Jurkat, Clone E6-1 (cell line): Measurements from ENCODE around the gene TFCP2.

Experiments used
- DNase-seq: peaks from one replicate; pipeline ENCODE4 v3.0.0-alpha.2; 2011; ENCODE audit warnings: low read depth, low spot score
- H3K4me3 ChIP-seq: 2 replicates; pipeline ENCODE4 v1.5.1; 2011; ENCODE audit warnings: mild to moderate bottlenecking, low read length, control low read depth, moderate library complexity

The TFCP2 gene

DNA sequence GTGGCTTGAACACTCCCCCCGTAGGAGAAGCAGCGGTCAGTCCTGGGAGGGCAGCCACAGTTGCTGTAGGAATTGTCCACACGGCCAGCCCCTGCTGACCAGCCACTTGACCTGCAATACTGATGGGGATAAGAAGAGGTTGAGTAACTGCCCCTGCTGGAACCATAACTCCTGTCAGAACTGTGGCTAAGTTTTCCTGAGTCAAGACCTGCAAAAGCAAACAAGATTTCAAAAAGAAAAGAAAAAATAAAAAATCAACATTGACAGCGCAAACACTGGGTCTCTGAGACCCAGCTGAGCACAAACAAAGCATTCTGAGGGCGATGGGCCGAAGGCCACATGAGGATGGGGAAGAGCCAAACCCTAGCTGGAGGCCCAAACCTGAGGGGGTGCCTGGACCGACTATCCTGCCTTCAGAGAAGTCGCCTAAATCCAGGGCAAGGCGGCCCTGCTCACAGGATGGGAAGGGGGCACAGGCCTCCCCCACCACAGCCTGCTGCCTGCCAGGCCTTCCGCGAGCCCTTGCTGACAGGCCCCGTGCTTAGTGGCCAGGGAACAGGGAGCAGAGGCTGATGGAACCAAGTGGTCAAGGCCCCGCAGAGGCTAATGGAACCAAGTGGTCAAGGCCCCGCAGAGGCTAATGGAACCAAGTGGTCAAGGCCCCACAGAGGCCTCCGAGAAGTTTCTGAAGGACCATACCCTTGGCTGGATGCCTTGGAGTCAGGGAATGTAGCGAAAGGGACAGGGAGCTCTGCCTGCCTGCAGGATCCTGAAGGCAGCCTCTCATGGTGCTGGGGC lies 25.8 kb upstream of the TFCP2 start:
- H3K4me3 ChIP-seq, result no peak overlapping the region
- no peak for DNase-seq

DNA sequence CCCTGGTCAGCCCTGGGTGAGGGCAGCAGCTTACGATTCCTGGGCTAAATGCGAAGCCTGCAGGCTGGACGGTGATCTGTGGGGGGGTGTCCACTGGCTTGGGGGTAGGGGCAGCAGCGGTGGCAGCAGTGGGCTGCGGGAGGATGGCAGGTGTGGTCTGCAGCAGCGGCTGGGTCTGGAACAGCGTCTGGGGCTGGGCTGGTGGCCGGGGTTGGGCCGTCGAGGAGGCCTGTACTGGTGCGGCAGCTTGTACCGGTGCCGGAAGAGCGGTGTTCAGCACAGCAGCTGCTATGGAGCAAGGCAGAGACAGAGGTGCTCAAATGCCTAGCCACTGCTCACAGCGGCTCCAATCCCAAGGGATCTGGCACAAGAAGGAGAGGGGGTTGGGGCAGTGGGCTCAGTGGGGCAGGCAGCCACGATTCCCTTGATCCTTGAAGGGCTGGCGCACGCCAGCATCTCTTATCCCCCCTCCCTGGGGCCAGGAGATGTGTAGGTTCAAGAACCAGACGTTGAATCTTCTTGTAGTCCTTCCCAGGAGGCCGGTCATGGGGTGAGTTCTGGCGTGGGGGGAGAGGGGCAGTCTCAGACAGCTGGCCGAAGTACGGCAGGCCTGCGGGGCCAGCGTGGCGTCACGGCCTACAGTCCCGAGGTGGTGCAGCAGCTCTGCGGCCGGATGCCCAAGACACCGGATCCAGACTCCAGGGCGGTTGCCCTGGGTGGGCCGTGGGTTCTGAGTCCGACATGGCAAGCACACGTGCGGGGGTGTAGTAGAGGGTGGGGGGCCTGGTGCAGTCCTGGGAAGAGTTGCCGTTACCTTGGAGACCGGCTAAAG lies 25.0 kb upstream of the TFCP2 start:
- no peak for DNase-seq

DNA sequence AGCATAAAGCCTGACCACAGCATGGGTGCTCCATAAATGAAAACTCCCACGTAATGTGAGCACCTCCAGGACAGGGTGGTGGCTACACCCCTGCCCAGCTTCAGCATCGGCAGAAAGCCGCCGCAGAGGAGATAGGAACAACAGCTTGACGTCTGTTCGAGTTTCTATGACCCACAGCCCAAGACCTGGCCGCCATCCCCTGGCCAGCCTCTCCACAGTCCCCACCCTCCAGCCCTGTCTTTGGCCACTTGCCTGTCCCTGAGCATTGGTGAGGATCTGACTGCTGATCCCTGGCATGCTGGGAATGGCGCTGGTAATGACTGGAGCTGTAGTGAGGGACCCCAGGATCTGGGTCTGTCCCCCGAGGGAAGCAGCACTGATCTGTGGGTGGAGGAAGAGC lies 23.6 kb upstream of the TFCP2 start:
- no peak overlapping the region for H3K4me3 ChIP-seq
- DNase-seq, result no peak

More for the DNA sequence above, 25.0 kb upstream of the TFCP2 start:
- H3K4me3 ChIP-seq, result no peak overlapping the region

GRCh38 chr12:51195841-51196240 lies 22.9 kb upstream of the TFCP2 start:
- no peak for DNase-seq
- no peak overlapping the region for H3K4me3 ChIP-seq

GRCh38 chr12:51192284-51192671 lies 19.3 kb upstream of the TFCP2 start:
- no peak overlapping the region for H3K4me3 ChIP-seq
- DNase-seq, result no peak

GRCh38 chr12:51191516-51192283 lies 18.8 kb upstream of the TFCP2 start:
- DNase-seq, result no peak
- no peak overlapping the region for H3K4me3 ChIP-seq

- no peak overlapping the region for H3K4me3 ChIP-seq
- no peak for DNase-seq
These were observed 17.9 kb upstream of the TFCP2 start for GRCh38 chr12:51190820-51191219.

GRCh38 chr12:51189790-51190355 lies 16.9 kb upstream of the TFCP2 start:
- no peak for DNase-seq
- no peak overlapping the region for H3K4me3 ChIP-seq

GRCh38 chr12:51188359-51189051 lies 15.6 kb upstream of the TFCP2 start:
- H3K4me3 ChIP-seq, result no peak overlapping the region
- no peak for DNase-seq

DNA sequence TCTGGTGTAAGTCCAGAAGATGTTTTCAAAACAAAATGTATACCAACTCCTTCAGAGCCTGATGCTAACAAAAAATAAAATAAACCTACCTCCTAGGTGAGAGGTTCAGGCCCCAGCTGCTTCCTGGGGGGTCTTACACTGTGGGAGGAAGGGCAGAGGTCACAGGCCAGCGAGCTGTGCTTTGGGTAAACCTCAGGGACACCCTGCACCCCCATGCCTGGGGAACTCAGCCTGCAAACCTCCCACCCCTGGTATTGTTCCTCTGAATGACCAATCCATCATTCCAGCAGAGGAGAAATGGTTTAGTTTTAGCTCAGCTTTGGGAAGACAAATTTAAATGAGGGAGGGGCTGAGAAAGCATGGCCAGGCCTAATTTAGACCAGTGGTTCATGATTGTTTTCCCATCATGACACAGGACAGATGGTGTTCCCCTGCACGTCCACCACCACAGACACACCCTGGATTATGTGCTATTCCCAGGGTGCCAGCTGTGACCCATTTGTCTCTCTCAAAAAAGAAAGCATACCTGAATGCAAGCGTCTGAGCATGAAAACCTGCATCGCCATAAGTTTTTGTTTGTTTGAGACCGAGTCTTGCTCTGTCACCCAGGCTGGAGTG lies 14.5 kb upstream of the TFCP2 start:
- no peak for DNase-seq
- H3K4me3 ChIP-seq, result no peak overlapping the region

- no peak for DNase-seq
- H3K4me3 ChIP-seq, result no peak overlapping the region
These were observed 13.6 kb upstream of the TFCP2 start for GRCh38 chr12:51186465-51187085.

DNA sequence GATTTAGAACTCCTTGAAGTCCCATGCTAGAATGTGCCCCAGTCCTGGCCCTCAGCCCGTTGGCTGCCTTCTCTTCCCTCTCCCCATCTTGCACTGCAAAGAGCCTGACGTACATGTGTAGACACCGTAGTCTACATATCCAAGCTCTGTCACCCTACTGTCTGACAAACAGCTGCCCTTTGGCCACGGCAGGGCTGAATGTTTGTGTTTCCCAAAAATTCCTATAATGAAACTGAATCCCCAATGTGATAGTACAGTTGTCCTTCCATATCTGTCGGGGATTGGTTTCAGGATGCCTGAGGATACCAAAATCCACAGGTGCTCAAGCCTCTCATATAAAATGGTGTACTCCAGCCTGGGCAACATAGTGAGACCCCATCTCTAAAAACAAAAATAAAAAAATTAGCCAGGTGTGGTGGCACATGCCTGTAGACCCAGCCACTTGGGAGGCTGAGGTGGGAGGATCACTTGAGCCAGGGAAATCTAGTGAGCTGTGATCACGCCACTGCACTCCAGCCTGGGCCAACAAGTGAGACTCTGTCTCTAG lies 12.3 kb upstream of the TFCP2 start:
- no peak overlapping the region for H3K4me3 ChIP-seq
- DNase-seq, result no peak

GRCh38 chr12:51183816-51184215 lies 10.9 kb upstream of the TFCP2 start:
- DNase-seq, result no peak

GRCh38 chr12:51183349-51183748 lies 10.4 kb upstream of the TFCP2 start:
- no peak overlapping the region for H3K4me3 ChIP-seq
- no peak for DNase-seq

More at GRCh38 chr12:51183816-51184215, 10.9 kb upstream of the TFCP2 start:
- no peak overlapping the region for H3K4me3 ChIP-seq

GRCh38 chr12:51181558-51181957 lies 8.6 kb upstream of the TFCP2 start:
- no peak for DNase-seq
- no peak overlapping the region for H3K4me3 ChIP-seq

DNA sequence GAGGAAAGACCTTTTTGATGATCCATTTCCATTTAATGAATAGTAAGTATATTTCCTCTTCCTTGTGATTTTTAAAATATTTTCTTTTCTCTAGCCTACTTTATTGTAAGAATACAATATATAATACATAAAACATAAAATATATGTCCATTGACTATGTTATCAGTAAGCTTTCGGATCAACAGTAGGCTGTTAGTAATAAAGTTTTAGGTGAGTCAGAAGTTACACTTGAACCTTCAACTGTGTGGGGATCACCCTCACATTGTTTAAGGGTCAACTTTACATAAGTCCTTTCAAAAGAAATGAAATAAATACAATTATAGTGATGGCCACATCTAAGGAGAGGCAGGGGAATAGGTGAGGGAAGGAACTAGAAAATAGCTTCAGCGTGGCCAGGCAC lies 5.0 kb upstream of the TFCP2 start:
- no peak for DNase-seq
- no peak overlapping the region for H3K4me3 ChIP-seq

DNA sequence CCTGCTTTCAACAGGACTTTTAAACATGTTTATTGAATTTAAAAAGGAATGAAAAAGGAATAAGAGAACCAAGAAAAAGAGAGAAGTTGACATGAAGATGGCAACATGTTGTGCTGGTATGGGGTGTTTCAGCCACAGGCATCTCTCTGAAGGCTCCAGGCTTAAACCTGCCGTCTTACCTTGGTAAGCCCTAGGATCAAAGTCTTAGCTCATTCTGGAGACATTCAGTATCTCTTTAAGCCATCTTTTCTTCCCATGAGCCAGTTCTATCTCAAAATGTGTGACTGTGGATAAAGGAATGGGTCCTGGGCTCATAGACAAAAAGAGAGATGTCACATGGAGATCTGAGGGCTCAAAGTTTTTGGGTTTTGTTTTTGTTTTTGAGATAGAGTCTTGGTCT lies 1.6 kb upstream of the TFCP2 start:
- no peak overlapping the region for H3K4me3 ChIP-seq

More for the DNA sequence above, 1.6 kb upstream of the TFCP2 start:
- no peak for DNase-seq
